A549 (cell line): ENCODE results near the gene TCAP. TPM values are rescaled to one million over a fixed set of nuclear protein-coding genes. Genes with fewer than 3 reads are reported as not detected.

Source experiments
- CBX8 ChIP-seq: fragments of 200-600 bp; sonication (generic); IDR thresholded peaks from 2 replicates; pipeline ENCODE4 v1.6.1; 2016
- CHD4 ChIP-seq: fragments of 200-600 bp; sonication (generic); IDR thresholded peaks from 2 replicates; pipeline ENCODE4 v1.6.1; 2016; ENCODE audit warnings: antibody characterized with exemption, mild to moderate bottlenecking, borderline replicate concordance
- EHF ChIP-seq: fragments of 250-450 bp; sonication (Bioruptor Pico); IDR thresholded peaks from 2 replicates; pipeline ENCODE4 v1.5.0; 2020; ENCODE audit warnings: mild to moderate bottlenecking
- EP300 ChIP-seq, 2 experiments: fragments of >200 bp; sonication (Bioruptor Twin); formaldehyde crosslinking; IDR thresholded peaks; 2 replicates in 1 of 2; 3 replicates in 1 of 2; pipeline ENCODE4 v1.6.1; 2016 to 2017
- ESRRA ChIP-seq: fragments of 150-350 bp; IDR thresholded peaks from 2 replicates; pipeline ENCODE4 v1.6.1; 2014; ENCODE audit warnings: mild to moderate bottlenecking, low read length, borderline replicate concordance
- FOSB ChIP-seq: fragments of 250-450 bp; sonication (Bioruptor Pico); IDR thresholded peaks from 2 replicates; pipeline ENCODE4 v1.5.0; 2020; ENCODE audit warnings: mild to moderate bottlenecking, moderate library complexity
- FOSL2 ChIP-seq, 2 experiments: fragments of 450-650 bp in 1 of 2; fragments of >200 bp in 1 of 2; sonication (Bioruptor Twin) in 1 of 2; formaldehyde crosslinking; IDR thresholded peaks; 2 replicates each; pipeline versions ENCODE4 v1.5.0 to v1.6.1; 2016 to 2020; ENCODE audit warnings: mild to moderate bottlenecking in 1 of 2, moderate library complexity in 1 of 2
- FOXS1 ChIP-seq: fragments of 250-450 bp; sonication (Bioruptor Pico); IDR thresholded peaks from 2 replicates; pipeline ENCODE4 v1.5.0; 2020; ENCODE audit warnings: mild to moderate bottlenecking, moderate library complexity
- HDAC2 ChIP-seq: fragments of 200-600 bp; sonication (generic); IDR thresholded peaks from 2 replicates; pipeline ENCODE4 v1.6.1; 2016
- JUN ChIP-seq, 2 experiments: fragments of >200 bp; sonication (Bioruptor Twin); formaldehyde crosslinking; IDR thresholded peaks; 2 replicates in 1 of 2; 3 replicates in 1 of 2; pipeline ENCODE4 v1.6.1; 2016 to 2017
- JUNB ChIP-seq: fragments of >200 bp; sonication (Bioruptor Twin); formaldehyde crosslinking; IDR thresholded peaks from 2 replicates; pipeline ENCODE4 v1.6.1; 2016
- MAZ ChIP-seq: fragments of 150-350 bp; IDR thresholded peaks from 2 replicates; pipeline ENCODE4 v1.6.1; 2014; ENCODE audit warnings: antibody characterized with exemption, low read depth, low read length, borderline replicate concordance
- MYC ChIP-seq: IDR thresholded peaks from 2 replicates; pipeline ENCODE4 v1.6.1; 2012; ENCODE audit warnings: mild to moderate bottlenecking, inconsistent platforms, low read length, improper control_type of control experiment, borderline replicate concordance
- POLR2A ChIP-seq: IDR thresholded peaks from 2 replicates; pipeline ENCODE4 v1.6.1; 2012; ENCODE audit warnings: mild to moderate bottlenecking, low read length
- RAD21 ChIP-seq, 2 experiments: fragments of >200 bp in 1 of 2; sonication (Bioruptor Twin) in 1 of 2; formaldehyde crosslinking in 1 of 2; IDR thresholded peaks in 1 of 2; conservative IDR thresholded peaks in 1 of 2; 2 replicates in 1 of 2; 3 replicates in 1 of 2; pipeline ENCODE4 v1.6.1; 2012 to 2018; ENCODE audit warnings: inconsistent platforms in 1 of 2
- RARB ChIP-seq: fragments of 250-450 bp; sonication (Bioruptor Pico); IDR thresholded peaks from 2 replicates; pipeline ENCODE4 v1.8.0; 2021; ENCODE audit warnings: mild to moderate bottlenecking, moderate library complexity
- RNF2 ChIP-seq: fragments of 200-600 bp; sonication (generic); IDR thresholded peaks from 2 replicates; pipeline ENCODE4 v1.6.1; 2016; ENCODE audit warnings: low read depth, mild to moderate bottlenecking, antibody characterized with exemption, moderate library complexity, borderline replicate concordance
- ZFP36 ChIP-seq: fragments of 450-650 bp; IDR thresholded peaks from 2 replicates; pipeline ENCODE4 v1.6.1; 2014; ENCODE audit warnings: borderline replicate concordance; ENCODE audit not compliant: partially characterized antibody
- ZNF302 ChIP-seq: fragments of 250-450 bp; sonication (Bioruptor Pico); IDR thresholded peaks from 2 replicates; pipeline ENCODE4 v1.9.0; 2021; ENCODE audit warnings: inconsistent platforms, mild to moderate bottlenecking, moderate library complexity
- polyA plus RNA-seq, 4 experiments: library from polyadenylated mRNA; depleted of rRNA in 3 of 4; stranded (reverse); fragments of >200 nt; fragmentation: RNase III in 1 of 4; extraction: RNeasy Plus Mini Kit Qiagen cat#74134 plus additional on column Dnase treatment in 1 of 4; gene quantifications; 2 replicates in 3 of 4; 3 replicates in 1 of 4; pipeline ENCODE4 v1.2.3, GENCODE V29; 2011 to 2017
- TF ChIP-seq, protein P1 (sequence below): fragments of >200 bp; sonication (Bioruptor Twin); formaldehyde crosslinking; IDR thresholded peaks from 3 replicates; pipeline ENCODE4 v1.5.1; 2016
- TF ChIP-seq, protein P2 (sequence below): fragments of 200-600 bp; sonication (generic); IDR thresholded peaks from 2 replicates; pipeline ENCODE4 v1.6.1; 2016; ENCODE audit warnings: antibody characterized with exemption, mild to moderate bottlenecking, moderate library complexity
- TF ChIP-seq, protein P3 (sequence below): fragments of 450-650 bp; IDR thresholded peaks from 2 replicates; pipeline ENCODE4 v1.6.1; 2014; ENCODE audit warnings: antibody characterized with exemption

The TCAP gene
- polyA plus RNA-seq, 2 of the 4 experiments (the other 2 are of a cell fraction), result 0.41 to 1.2 TPM

DNA sequence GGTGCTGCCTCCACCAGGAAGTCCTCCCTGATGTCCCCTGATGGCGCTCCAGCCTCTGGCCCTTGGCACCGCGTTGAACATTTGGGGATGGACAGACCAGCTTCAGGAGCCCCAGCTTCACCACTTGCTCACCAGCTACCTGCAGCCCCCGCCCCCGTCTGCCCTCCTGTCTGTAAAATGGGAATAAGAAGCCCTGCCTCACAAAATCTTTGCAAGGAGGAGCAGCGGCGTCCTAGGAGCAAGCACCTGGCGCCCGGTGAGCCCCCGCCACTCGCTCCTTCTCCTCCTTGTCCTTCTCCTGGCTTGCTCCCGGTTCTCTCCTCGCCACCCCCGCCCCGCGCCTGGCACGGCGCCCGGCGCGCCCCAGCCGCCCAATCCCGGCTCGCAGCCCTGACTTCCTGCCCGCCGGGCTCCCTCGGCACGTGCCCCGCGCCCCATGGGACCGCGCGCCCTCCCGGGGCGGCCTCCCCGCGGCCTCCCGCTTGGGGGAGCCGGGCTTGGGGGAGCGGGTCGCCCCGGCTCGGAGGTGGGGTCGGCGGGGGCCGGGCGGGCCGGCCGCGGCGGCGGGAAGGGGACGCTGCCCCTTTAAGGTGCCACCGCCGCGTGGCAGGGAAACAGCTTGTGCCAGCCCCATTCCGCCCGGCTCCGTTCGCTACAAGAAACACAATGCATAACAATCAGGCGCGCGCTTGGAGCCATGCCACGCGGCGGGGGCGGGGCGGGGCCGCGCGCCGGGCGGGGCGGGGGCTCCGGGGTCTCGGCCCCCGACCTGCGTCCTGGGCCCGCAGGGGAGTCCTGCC lies 47.5 kb upstream of the TCAP start (continued):
- no peak for TF ChIP-seq RNF2
- TF ChIP-seq FOSB (CRISPR knock-in tag), result no peak
- no peak; the same call in 1 of the 2 replicates for TF ChIP-seq POLR2A
- TF ChIP-seq ZNF302 (CRISPR knock-in tag), result no peak
- TF ChIP-seq, protein P1, sequence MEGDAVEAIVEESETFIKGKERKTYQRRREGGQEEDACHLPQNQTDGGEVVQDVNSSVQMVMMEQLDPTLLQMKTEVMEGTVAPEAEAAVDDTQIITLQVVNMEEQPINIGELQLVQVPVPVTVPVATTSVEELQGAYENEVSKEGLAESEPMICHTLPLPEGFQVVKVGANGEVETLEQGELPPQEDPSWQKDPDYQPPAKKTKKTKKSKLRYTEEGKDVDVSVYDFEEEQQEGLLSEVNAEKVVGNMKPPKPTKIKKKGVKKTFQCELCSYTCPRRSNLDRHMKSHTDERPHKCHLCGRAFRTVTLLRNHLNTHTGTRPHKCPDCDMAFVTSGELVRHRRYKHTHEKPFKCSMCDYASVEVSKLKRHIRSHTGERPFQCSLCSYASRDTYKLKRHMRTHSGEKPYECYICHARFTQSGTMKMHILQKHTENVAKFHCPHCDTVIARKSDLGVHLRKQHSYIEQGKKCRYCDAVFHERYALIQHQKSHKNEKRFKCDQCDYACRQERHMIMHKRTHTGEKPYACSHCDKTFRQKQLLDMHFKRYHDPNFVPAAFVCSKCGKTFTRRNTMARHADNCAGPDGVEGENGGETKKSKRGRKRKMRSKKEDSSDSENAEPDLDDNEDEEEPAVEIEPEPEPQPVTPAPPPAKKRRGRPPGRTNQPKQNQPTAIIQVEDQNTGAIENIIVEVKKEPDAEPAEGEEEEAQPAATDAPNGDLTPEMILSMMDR, result no peak
- TF ChIP-seq RAD21 (conservative IDR thresholded peaks at IDR 0.05 in 1 of 2, IDR thresholded peaks at IDR 0.05 in 1 of 2), result no peak
- no peak for TF ChIP-seq EHF (CRISPR knock-in tag)
- TF ChIP-seq ESRRA, result no peak
- TF ChIP-seq ZFP36, result peak; percentile 99
- peak; percentile 35 to 66; a peak in 3 of 5 replicates for TF ChIP-seq JUN (IDR thresholded peaks at IDR 0.05)
- TF ChIP-seq, protein P2, sequence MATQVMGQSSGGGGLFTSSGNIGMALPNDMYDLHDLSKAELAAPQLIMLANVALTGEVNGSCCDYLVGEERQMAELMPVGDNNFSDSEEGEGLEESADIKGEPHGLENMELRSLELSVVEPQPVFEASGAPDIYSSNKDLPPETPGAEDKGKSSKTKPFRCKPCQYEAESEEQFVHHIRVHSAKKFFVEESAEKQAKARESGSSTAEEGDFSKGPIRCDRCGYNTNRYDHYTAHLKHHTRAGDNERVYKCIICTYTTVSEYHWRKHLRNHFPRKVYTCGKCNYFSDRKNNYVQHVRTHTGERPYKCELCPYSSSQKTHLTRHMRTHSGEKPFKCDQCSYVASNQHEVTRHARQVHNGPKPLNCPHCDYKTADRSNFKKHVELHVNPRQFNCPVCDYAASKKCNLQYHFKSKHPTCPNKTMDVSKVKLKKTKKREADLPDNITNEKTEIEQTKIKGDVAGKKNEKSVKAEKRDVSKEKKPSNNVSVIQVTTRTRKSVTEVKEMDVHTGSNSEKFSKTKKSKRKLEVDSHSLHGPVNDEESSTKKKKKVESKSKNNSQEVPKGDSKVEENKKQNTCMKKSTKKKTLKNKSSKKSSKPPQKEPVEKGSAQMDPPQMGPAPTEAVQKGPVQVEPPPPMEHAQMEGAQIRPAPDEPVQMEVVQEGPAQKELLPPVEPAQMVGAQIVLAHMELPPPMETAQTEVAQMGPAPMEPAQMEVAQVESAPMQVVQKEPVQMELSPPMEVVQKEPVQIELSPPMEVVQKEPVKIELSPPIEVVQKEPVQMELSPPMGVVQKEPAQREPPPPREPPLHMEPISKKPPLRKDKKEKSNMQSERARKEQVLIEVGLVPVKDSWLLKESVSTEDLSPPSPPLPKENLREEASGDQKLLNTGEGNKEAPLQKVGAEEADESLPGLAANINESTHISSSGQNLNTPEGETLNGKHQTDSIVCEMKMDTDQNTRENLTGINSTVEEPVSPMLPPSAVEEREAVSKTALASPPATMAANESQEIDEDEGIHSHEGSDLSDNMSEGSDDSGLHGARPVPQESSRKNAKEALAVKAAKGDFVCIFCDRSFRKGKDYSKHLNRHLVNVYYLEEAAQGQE, result no peak
- TF ChIP-seq RARB (CRISPR knock-in tag), result no peak
- no peak for TF ChIP-seq FOSL2 (IDR thresholded peaks at IDR 0.05)
- no peak for TF ChIP-seq FOSL2 (CRISPR knock-in tag; IDR thresholded peaks at IDR 0.05)
- peak; percentile 88; the same call in 1 of the 2 replicates for TF ChIP-seq MYC
- no peak for TF ChIP-seq FOXS1 (CRISPR knock-in tag)
- TF ChIP-seq EP300 (IDR thresholded peaks at IDR 0.05), result no peak
- TF ChIP-seq JUNB, result no peak
- no peak for TF ChIP-seq CHD4
- TF ChIP-seq CBX8, result no peak
- TF ChIP-seq MAZ, result no peak
- TF ChIP-seq, protein P3, sequence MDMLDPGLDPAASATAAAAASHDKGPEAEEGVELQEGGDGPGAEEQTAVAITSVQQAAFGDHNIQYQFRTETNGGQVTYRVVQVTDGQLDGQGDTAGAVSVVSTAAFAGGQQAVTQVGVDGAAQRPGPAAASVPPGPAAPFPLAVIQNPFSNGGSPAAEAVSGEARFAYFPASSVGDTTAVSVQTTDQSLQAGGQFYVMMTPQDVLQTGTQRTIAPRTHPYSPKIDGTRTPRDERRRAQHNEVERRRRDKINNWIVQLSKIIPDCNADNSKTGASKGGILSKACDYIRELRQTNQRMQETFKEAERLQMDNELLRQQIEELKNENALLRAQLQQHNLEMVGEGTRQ, result no peak
- no peak; the same call in 1 of the 2 replicates for TF ChIP-seq HDAC2
